ENCODE measurements around the gene RASGRP4.

DNA sequence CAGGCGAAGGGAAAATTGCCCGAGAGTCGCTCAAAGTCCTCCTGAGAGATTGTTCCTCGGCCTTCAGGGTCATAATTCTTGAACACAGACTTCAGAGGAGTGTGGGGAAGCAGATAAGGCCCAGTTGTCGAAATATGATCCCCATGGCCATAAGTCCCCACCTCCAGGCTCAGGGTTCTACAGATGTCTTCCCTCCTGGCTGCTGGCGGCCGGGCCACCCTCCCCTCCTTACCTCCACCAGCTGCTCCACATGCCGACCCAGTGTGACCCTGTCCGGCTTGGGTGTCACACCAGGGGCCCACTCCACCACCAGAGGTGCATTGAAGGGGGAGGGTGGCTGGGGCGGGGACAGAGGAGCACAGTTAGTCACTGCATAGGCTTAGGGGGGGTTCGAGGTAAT, 13.1 kb downstream of the RASGRP4 start:
- TF ChIP-seq, protein P1, sequence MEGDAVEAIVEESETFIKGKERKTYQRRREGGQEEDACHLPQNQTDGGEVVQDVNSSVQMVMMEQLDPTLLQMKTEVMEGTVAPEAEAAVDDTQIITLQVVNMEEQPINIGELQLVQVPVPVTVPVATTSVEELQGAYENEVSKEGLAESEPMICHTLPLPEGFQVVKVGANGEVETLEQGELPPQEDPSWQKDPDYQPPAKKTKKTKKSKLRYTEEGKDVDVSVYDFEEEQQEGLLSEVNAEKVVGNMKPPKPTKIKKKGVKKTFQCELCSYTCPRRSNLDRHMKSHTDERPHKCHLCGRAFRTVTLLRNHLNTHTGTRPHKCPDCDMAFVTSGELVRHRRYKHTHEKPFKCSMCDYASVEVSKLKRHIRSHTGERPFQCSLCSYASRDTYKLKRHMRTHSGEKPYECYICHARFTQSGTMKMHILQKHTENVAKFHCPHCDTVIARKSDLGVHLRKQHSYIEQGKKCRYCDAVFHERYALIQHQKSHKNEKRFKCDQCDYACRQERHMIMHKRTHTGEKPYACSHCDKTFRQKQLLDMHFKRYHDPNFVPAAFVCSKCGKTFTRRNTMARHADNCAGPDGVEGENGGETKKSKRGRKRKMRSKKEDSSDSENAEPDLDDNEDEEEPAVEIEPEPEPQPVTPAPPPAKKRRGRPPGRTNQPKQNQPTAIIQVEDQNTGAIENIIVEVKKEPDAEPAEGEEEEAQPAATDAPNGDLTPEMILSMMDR (optimal IDR thresholded peaks at IDR 0.05 in 1 of 3, IDR thresholded peaks at IDR 0.05 in 1 of 3, conservative IDR thresholded peaks at IDR 0.05 in 1 of 3; ENCODE audit: extremely low read depth in 1 of 3, insufficient read depth in 2 of 3, low read length in 3 of 3), result no peak
- TF ChIP-seq EZH2 (IDR thresholded peaks at IDR 0.05; ENCODE audit: low read length), result no peak

All from keratinocyte (primary cell).